Measurements from ENCODE around the gene NAA40. TPM values are rescaled to one million over a fixed set of nuclear protein-coding genes. Genes with fewer than 3 reads are reported as not detected.

The NAA40 gene
- total and polyA plus RNA-seq, 2 donors (not counting 1 experiment from before 2014, with no cell fraction given) = 9.2 to 19.7 TPM

GRCh38 chr11:63996512-63996911, 57.7 kb downstream of the NAA40 start:
- no peak overlapping the region for H2AFZ ChIP-seq (ENCODE audit: low read length)
- TF ChIP-seq, protein P1, sequence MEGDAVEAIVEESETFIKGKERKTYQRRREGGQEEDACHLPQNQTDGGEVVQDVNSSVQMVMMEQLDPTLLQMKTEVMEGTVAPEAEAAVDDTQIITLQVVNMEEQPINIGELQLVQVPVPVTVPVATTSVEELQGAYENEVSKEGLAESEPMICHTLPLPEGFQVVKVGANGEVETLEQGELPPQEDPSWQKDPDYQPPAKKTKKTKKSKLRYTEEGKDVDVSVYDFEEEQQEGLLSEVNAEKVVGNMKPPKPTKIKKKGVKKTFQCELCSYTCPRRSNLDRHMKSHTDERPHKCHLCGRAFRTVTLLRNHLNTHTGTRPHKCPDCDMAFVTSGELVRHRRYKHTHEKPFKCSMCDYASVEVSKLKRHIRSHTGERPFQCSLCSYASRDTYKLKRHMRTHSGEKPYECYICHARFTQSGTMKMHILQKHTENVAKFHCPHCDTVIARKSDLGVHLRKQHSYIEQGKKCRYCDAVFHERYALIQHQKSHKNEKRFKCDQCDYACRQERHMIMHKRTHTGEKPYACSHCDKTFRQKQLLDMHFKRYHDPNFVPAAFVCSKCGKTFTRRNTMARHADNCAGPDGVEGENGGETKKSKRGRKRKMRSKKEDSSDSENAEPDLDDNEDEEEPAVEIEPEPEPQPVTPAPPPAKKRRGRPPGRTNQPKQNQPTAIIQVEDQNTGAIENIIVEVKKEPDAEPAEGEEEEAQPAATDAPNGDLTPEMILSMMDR (conservative IDR thresholded peaks at IDR 0.05 in 1 of 2, IDR thresholded peaks at IDR 0.05 in 1 of 2; ENCODE audit: low read depth in 1 of 2, low read length in 2 of 2) = no peak
- no peak for TF ChIP-seq EZH2 (IDR thresholded peaks at IDR 0.05; ENCODE audit: low read length, missing control alignments)
- no peak overlapping the region for H3K4me2 ChIP-seq (ENCODE audit: extremely low read depth, insufficient read depth, low read length)
- peaks cover 15% of the 10 kb centered on the region for H3K36me3 ChIP-seq (ENCODE audit: control insufficient read depth, insufficient read depth, low read length)
- no peaks in the 10 kb centered on the region for H4K20me1 ChIP-seq (ENCODE audit: control insufficient read depth, extremely low read depth, insufficient read depth, low read length)
- H3K79me2 ChIP-seq (ENCODE audit: control insufficient read depth, insufficient read depth, low read length) = peaks cover 2% of the 10 kb centered on the region
- H3K9ac ChIP-seq (ENCODE audit: insufficient read depth, low read length) = no peak overlapping the region
- no peak for DNase-seq (ENCODE audit: low read depth in 2 of 2)
- no peaks in the 10 kb centered on the region for H3K9me3 ChIP-seq (ENCODE audit: control insufficient read depth, insufficient read depth, low read depth, low read length)
- H3K27ac ChIP-seq (ENCODE audit: insufficient read depth, low read length) = no peak overlapping the region
- H3K4me3 ChIP-seq (replicated peaks in 1 of 4; ENCODE audit: control extremely low read depth in 1 of 4, insufficient read depth in 1 of 4, low read depth in 3 of 4, low read length in 4 of 4) = no peak overlapping the region
- peaks cover 2% of the 10 kb centered on the region for H3K4me1 ChIP-seq (ENCODE audit: control insufficient read depth, extremely low read depth, insufficient read depth, low read length)
- H3K27me3 ChIP-seq (ENCODE audit: control insufficient read depth, insufficient read depth, low read length) = no peaks in the 10 kb centered on the region

DNA sequence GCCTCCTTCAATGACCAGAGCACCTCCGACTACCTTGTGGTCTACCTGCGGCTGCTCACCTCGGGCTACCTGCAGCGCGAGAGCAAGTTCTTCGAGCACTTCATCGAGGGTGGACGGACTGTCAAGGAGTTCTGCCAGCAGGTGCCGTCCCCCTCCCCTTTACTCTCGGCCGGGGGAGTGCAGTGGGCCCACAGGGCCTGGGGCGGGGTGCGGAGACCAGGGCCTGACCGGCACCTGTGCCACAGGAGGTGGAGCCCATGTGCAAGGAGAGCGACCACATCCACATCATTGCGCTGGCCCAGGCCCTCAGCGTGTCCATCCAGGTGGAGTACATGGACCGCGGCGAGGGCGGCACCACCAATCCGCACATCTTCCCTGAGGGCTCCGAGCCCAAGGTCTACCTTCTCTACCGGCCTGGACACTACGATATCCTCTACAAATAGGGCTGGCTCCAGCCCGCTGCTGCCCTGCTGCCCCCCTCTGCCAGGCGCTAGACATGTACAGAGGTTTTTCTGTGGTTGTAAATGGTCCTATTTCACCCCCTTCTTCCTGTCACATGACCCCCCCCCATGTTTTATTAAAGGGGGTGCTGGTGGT, 58.4 kb downstream of the NAA40 start:
- H3K4me2 ChIP-seq (ENCODE audit: extremely low read depth, insufficient read depth, low read length) = no peak overlapping the region
- no peak overlapping the region for H3K9ac ChIP-seq (ENCODE audit: insufficient read depth, low read length)
- H4K20me1 ChIP-seq (ENCODE audit: control insufficient read depth, extremely low read depth, insufficient read depth, low read length) = no peaks in the 10 kb centered on the region
- H3K27me3 ChIP-seq (ENCODE audit: control insufficient read depth, insufficient read depth, low read length) = no peaks in the 10 kb centered on the region
- no peak for DNase-seq (ENCODE audit: low read depth in 2 of 2)
- no peaks in the 10 kb centered on the region for H3K9me3 ChIP-seq (ENCODE audit: control insufficient read depth, insufficient read depth, low read depth, low read length)
- TF ChIP-seq, protein P1 (conservative IDR thresholded peaks at IDR 0.05 in 1 of 2, IDR thresholded peaks at IDR 0.05 in 1 of 2; ENCODE audit: low read depth in 1 of 2, low read length in 2 of 2) = no peak
- no peak for TF ChIP-seq EZH2 (IDR thresholded peaks at IDR 0.05; ENCODE audit: low read length, missing control alignments)
- H3K79me2 ChIP-seq (ENCODE audit: control insufficient read depth, insufficient read depth, low read length) = no peaks in the 10 kb centered on the region
- H2AFZ ChIP-seq (ENCODE audit: low read length) = no peak overlapping the region
- no peak overlapping the region for H3K4me3 ChIP-seq (replicated peaks in 1 of 4; ENCODE audit: control extremely low read depth in 1 of 4, insufficient read depth in 1 of 4, low read depth in 3 of 4, low read length in 4 of 4)
- H3K4me1 ChIP-seq (ENCODE audit: control insufficient read depth, extremely low read depth, insufficient read depth, low read length) = peaks cover 2% of the 10 kb centered on the region
- no peak overlapping the region for H3K27ac ChIP-seq (ENCODE audit: insufficient read depth, low read length)
- H3K36me3 ChIP-seq (ENCODE audit: control insufficient read depth, insufficient read depth, low read length) = peaks cover 13% of the 10 kb centered on the region

- Histone ChIP-seq H3K27me3 (ENCODE audit: control insufficient read depth, insufficient read depth, low read length) (no peaks in the 10 kb centered on the region), H3K9ac (ENCODE audit: insufficient read depth, low read length) (no peak overlapping the region), H2AFZ (ENCODE audit: low read length) (no peak overlapping the region), H3K36me3 (ENCODE audit: control insufficient read depth, insufficient read depth, low read length) (peaks cover 13% of the 10 kb centered on the region), H3K27ac (ENCODE audit: insufficient read depth, low read length) (no peak overlapping the region), H3K4me1 (ENCODE audit: control insufficient read depth, extremely low read depth, insufficient read depth, low read length) (peaks cover 2% of the 10 kb centered on the region), H3K9me3 (ENCODE audit: control insufficient read depth, insufficient read depth, low read depth, low read length) (no peaks in the 10 kb centered on the region), H3K4me3 (replicated peaks in 1 of 4; ENCODE audit: control extremely low read depth in 1 of 4, insufficient read depth in 1 of 4, low read depth in 3 of 4, low read length in 4 of 4) (no peak overlapping the region), H4K20me1 (ENCODE audit: control insufficient read depth, extremely low read depth, insufficient read depth, low read length) (no peaks in the 10 kb centered on the region), H3K4me2 (ENCODE audit: extremely low read depth, insufficient read depth, low read length) (no peak overlapping the region), H3K79me2 (ENCODE audit: control insufficient read depth, insufficient read depth, low read length) (no peaks in the 10 kb centered on the region)
- TF ChIP-seq, protein P1 (conservative IDR thresholded peaks at IDR 0.05 in 1 of 2, IDR thresholded peaks at IDR 0.05 in 1 of 2; ENCODE audit: low read depth in 1 of 2, low read length in 2 of 2) = no peak
- no peak for TF ChIP-seq EZH2 (IDR thresholded peaks at IDR 0.05; ENCODE audit: low read length, missing control alignments)
- no peak for DNase-seq (ENCODE audit: low read depth in 2 of 2)
These were observed 59.1 kb downstream of the NAA40 start for GRCh38 chr11:63997801-63998337.
